ENCODE measurements around the gene COPS7A. TPM values are rescaled to one million over a fixed set of nuclear protein-coding genes. Genes with fewer than 3 reads are reported as not detected.

COPS7A gene
- total and polyA plus RNA-seq, 9 of the 15 experiments (the other 6 are each of a cell fraction or from before 2014, with no cell fraction given): 12.7 to 36.0 (median 24.3) TPM

GRCh38 chr12:6772726-6773589 is 49.1 kb downstream of the COPS7A start (continued):
- TF ChIP-seq, protein P1, sequence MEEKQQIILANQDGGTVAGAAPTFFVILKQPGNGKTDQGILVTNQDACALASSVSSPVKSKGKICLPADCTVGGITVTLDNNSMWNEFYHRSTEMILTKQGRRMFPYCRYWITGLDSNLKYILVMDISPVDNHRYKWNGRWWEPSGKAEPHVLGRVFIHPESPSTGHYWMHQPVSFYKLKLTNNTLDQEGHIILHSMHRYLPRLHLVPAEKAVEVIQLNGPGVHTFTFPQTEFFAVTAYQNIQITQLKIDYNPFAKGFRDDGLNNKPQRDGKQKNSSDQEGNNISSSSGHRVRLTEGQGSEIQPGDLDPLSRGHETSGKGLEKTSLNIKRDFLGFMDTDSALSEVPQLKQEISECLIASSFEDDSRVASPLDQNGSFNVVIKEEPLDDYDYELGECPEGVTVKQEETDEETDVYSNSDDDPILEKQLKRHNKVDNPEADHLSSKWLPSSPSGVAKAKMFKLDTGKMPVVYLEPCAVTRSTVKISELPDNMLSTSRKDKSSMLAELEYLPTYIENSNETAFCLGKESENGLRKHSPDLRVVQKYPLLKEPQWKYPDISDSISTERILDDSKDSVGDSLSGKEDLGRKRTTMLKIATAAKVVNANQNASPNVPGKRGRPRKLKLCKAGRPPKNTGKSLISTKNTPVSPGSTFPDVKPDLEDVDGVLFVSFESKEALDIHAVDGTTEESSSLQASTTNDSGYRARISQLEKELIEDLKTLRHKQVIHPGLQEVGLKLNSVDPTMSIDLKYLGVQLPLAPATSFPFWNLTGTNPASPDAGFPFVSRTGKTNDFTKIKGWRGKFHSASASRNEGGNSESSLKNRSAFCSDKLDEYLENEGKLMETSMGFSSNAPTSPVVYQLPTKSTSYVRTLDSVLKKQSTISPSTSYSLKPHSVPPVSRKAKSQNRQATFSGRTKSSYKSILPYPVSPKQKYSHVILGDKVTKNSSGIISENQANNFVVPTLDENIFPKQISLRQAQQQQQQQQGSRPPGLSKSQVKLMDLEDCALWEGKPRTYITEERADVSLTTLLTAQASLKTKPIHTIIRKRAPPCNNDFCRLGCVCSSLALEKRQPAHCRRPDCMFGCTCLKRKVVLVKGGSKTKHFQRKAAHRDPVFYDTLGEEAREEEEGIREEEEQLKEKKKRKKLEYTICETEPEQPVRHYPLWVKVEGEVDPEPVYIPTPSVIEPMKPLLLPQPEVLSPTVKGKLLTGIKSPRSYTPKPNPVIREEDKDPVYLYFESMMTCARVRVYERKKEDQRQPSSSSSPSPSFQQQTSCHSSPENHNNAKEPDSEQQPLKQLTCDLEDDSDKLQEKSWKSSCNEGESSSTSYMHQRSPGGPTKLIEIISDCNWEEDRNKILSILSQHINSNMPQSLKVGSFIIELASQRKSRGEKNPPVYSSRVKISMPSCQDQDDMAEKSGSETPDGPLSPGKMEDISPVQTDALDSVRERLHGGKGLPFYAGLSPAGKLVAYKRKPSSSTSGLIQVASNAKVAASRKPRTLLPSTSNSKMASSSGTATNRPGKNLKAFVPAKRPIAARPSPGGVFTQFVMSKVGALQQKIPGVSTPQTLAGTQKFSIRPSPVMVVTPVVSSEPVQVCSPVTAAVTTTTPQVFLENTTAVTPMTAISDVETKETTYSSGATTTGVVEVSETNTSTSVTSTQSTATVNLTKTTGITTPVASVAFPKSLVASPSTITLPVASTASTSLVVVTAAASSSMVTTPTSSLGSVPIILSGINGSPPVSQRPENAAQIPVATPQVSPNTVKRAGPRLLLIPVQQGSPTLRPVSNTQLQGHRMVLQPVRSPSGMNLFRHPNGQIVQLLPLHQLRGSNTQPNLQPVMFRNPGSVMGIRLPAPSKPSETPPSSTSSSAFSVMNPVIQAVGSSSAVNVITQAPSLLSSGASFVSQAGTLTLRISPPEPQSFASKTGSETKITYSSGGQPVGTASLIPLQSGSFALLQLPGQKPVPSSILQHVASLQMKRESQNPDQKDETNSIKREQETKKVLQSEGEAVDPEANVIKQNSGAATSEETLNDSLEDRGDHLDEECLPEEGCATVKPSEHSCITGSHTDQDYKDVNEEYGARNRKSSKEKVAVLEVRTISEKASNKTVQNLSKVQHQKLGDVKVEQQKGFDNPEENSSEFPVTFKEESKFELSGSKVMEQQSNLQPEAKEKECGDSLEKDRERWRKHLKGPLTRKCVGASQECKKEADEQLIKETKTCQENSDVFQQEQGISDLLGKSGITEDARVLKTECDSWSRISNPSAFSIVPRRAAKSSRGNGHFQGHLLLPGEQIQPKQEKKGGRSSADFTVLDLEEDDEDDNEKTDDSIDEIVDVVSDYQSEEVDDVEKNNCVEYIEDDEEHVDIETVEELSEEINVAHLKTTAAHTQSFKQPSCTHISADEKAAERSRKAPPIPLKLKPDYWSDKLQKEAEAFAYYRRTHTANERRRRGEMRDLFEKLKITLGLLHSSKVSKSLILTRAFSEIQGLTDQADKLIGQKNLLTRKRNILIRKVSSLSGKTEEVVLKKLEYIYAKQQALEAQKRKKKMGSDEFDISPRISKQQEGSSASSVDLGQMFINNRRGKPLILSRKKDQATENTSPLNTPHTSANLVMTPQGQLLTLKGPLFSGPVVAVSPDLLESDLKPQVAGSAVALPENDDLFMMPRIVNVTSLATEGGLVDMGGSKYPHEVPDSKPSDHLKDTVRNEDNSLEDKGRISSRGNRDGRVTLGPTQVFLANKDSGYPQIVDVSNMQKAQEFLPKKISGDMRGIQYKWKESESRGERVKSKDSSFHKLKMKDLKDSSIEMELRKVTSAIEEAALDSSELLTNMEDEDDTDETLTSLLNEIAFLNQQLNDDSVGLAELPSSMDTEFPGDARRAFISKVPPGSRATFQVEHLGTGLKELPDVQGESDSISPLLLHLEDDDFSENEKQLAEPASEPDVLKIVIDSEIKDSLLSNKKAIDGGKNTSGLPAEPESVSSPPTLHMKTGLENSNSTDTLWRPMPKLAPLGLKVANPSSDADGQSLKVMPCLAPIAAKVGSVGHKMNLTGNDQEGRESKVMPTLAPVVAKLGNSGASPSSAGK (IDR thresholded peaks at IDR 0.05): no peak
- no peak for TF ChIP-seq ZNF23 (CRISPR knock-in tag; IDR thresholded peaks at IDR 0.05)

Measured in K562 (cell line).